OCI-LY7 (cell line): ENCODE data around the gene BAG1. TPM values are rescaled to one million over a fixed set of nuclear protein-coding genes. Genes with fewer than 3 reads are reported as not detected.

Experiments
- BruUV-seq: library from RNA; stranded (reverse); fragments of 400-500 nt; replicated peaks from 2 replicates; lab custom pipeline; 2021; lab: Mats Ljungman, UMichigan
- CTCF ChIA-PET: fragments of 300-600 bp; sonication (Branson Sonifier 250); formaldehyde crosslinking; loops from one replicate; lab custom pipeline; 2022; ENCODE audit warnings: antibody characterized with exemption; ENCODE audit not compliant: unreplicated experiment; lab: Charles Lee
- POLR2A ChIA-PET: fragments of 300-600 bp; sonication (Branson Sonifier 250); formaldehyde crosslinking; loops from one replicate; lab custom pipeline; 2022; ENCODE audit warnings: antibody characterized with exemption; lab: Charles Lee
- DNase-seq: peaks from one replicate; pipeline ENCODE4 v3.0.0-alpha.2; 2015; ENCODE audit warnings: low spot score
- H2AFZ ChIP-seq: fragments of 200-600 bp; sonication (generic), shearing (Covaris generic); 2 replicates; pipeline ENCODE4 v1.6.1; 2014; ENCODE audit warnings: mild to moderate bottlenecking, antibody characterized with exemption, low read length, moderate library complexity
- H3K27ac ChIP-seq: fragments of 200-600 bp; sonication (generic); 2 replicates; pipeline ENCODE4 v1.5.1; 2014; ENCODE audit warnings: mixed run types, low read depth, mild to moderate bottlenecking, moderate library complexity, low read length, inconsistent platforms; ENCODE audit not compliant: poor library complexity, severe bottlenecking
- H3K36me3 ChIP-seq: fragments of 200-600 bp; sonication (generic); 2 replicates; pipeline ENCODE4 v1.6.1; 2014; ENCODE audit warnings: mild to moderate bottlenecking, antibody characterized with exemption, low read length, moderate library complexity, mixed read lengths; ENCODE audit not compliant: insufficient read depth
- H3K4me1 ChIP-seq: fragments of 200-600 bp; sonication (generic); 2 replicates; pipeline ENCODE4 v1.5.1; 2014; ENCODE audit warnings: mild to moderate bottlenecking, low read length; ENCODE audit not compliant: insufficient read depth, poor library complexity, severe bottlenecking
- H3K4me2 ChIP-seq: fragments of 200-600 bp; sonication (generic); 2 replicates; pipeline ENCODE4 v1.6.1; 2014; ENCODE audit warnings: mild to moderate bottlenecking, low read length
- H3K4me3 ChIP-seq: fragments of 200-600 bp; sonication (generic); 2 replicates; pipeline ENCODE4 v1.5.1; 2014; ENCODE audit warnings: mild to moderate bottlenecking, low read depth, low read length; ENCODE audit not compliant: poor library complexity, severe bottlenecking
- H3K79me2 ChIP-seq: fragments of 200-600 bp; sonication (generic); 2 replicates; pipeline ENCODE4 v1.6.1; 2016; ENCODE audit warnings: low read depth, mild to moderate bottlenecking, low read length, moderate library complexity, mixed read lengths; ENCODE audit not compliant: insufficient read depth
- H3K9me2 ChIP-seq: fragments of 200-600 bp; sonication (generic); 2 replicates; pipeline ENCODE4 v1.6.1; 2016; ENCODE audit warnings: mild to moderate bottlenecking, low read length, mixed read lengths; ENCODE audit not compliant: insufficient read depth
- H3K9me3 ChIP-seq: fragments of 200-600 bp; sonication (generic); 2 replicates; pipeline ENCODE4 v1.6.1; 2014; ENCODE audit warnings: mild to moderate bottlenecking, mixed run types, low read length, mixed read lengths
- H4K20me1 ChIP-seq: fragments of 200-600 bp; sonication (generic); 2 replicates; pipeline ENCODE4 v1.6.1; 2014; ENCODE audit warnings: mild to moderate bottlenecking, antibody characterized with exemption, low read length, moderate library complexity, mixed read lengths; ENCODE audit not compliant: insufficient read depth
- EZH2phosphoT487 ChIP-seq: fragments of 200-600 bp; sonication (generic); IDR thresholded peaks from 2 replicates; pipeline ENCODE4 v1.6.1; 2018; ENCODE audit warnings: low read depth, borderline replicate concordance, mild to moderate bottlenecking, mixed run types, antibody characterized with exemption, low read length, moderate library complexity, mixed read lengths
- intact Hi-C: fragments of 100-400 bp; cut with micrococcal nuclease; formaldehyde crosslinking; loops from one replicate; pipeline ENCODE4 v1.10.0; 2022; ENCODE audit not compliant: unreplicated experiment
- total RNA-seq, 2 experiments: library from RNA; depleted of rRNA in 1 of 2; stranded (reverse); fragments of >200 nt in 1 of 2; shearing (Covaris generic) in 1 of 2; gene quantifications; 2 replicates each; pipeline ENCODE4 v1.2.3, GENCODE V29; 2014 to 2022
- TF ChIP-seq, protein P1 (sequence below): fragments of 200-600 bp; sonication (generic); conservative IDR thresholded peaks from 2 replicates; pipeline ENCODE4 v1.5.1; 2014; ENCODE audit warnings: mild to moderate bottlenecking, antibody characterized with exemption, low read length, moderate library complexity, mixed read lengths

Gene BAG1
- total RNA-seq, 2 experiments from 2014 or later: 48.1 to 86.0 TPM

GRCh38 chr9:33228606-33229005 lies 35.9 kb downstream of the BAG1 start:
- H3K9me2 ChIP-seq: no peaks in the 10 kb centered on the region
- TF ChIP-seq, protein P1, sequence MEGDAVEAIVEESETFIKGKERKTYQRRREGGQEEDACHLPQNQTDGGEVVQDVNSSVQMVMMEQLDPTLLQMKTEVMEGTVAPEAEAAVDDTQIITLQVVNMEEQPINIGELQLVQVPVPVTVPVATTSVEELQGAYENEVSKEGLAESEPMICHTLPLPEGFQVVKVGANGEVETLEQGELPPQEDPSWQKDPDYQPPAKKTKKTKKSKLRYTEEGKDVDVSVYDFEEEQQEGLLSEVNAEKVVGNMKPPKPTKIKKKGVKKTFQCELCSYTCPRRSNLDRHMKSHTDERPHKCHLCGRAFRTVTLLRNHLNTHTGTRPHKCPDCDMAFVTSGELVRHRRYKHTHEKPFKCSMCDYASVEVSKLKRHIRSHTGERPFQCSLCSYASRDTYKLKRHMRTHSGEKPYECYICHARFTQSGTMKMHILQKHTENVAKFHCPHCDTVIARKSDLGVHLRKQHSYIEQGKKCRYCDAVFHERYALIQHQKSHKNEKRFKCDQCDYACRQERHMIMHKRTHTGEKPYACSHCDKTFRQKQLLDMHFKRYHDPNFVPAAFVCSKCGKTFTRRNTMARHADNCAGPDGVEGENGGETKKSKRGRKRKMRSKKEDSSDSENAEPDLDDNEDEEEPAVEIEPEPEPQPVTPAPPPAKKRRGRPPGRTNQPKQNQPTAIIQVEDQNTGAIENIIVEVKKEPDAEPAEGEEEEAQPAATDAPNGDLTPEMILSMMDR: no peak
- TF ChIP-seq EZH2phosphoT487: no peak
- H3K27ac ChIP-seq: no peak overlapping the region
- POLR2A ChIA-PET: interaction anchor here (1.6 kb wide), 1 partner anchor 69 kb away, joined by 4 read pairs; no protein-coding TSS in a partner anchor
- intact Hi-C loops: loop anchor here (10.0 kb wide), 1 partner anchor 644 kb away; no protein-coding TSS in a partner anchor
- no peaks in the 10 kb centered on the region for H4K20me1 ChIP-seq
- no peaks in the 10 kb centered on the region for H3K36me3 ChIP-seq
- no peak overlapping the region for H3K4me2 ChIP-seq
- H3K9me3 ChIP-seq: no peaks in the 10 kb centered on the region
- no peak for DNase-seq
- CTCF ChIA-PET: no interaction called here
- no peaks in the 10 kb centered on the region for H3K79me2 ChIP-seq
- peak overlapping the region; percentile 27; the same call in 1 of the 2 replicates for H2AFZ ChIP-seq
- BruUV-seq: no TSS peak
- H3K4me1 ChIP-seq: peaks cover 30% of the 10 kb centered on the region
- no peak overlapping the region for H3K4me3 ChIP-seq

GRCh38 chr9:33227741-33228140 lies 36.8 kb downstream of the BAG1 start:
- Histone ChIP-seq H3K36me3 (no peaks in the 10 kb centered on the region), H4K20me1 (no peaks in the 10 kb centered on the region), H2AFZ (no peak overlapping the region), H3K4me1 (peaks cover 39% of the 10 kb centered on the region), H3K79me2 (no peaks in the 10 kb centered on the region), H3K9me3 (no peaks in the 10 kb centered on the region), H3K4me2 (no peak overlapping the region), H3K4me3 (no peak overlapping the region), H3K27ac (no peak overlapping the region), H3K9me2 (no peaks in the 10 kb centered on the region)
- ChIA-PET CTCF (interaction anchor here (0.5 kb wide), 1 partner anchor 239 kb away, joined by 3 read pairs; no protein-coding TSS in a partner anchor), POLR2A (interaction anchor here (0.5 to 1.6 kb wide), 3 partner anchors 68 to 263 kb away, joined by 3 to 4 read pairs (median 3); no protein-coding TSS in a partner anchor)
- intact Hi-C loops: loop anchor here (10.0 kb wide), 1 partner anchor 643 kb away; no protein-coding TSS in a partner anchor
- no TSS peak for BruUV-seq
- TF ChIP-seq, protein P1: no peak
- TF ChIP-seq EZH2phosphoT487: no peak
- no peak for DNase-seq

GRCh38 chr9:33227008-33227398 lies 37.5 kb downstream of the BAG1 start:
- DNase-seq: peak; percentile 22
- H3K27ac ChIP-seq: no peak overlapping the region
- H3K79me2 ChIP-seq: no peaks in the 10 kb centered on the region
- no peaks in the 10 kb centered on the region for H3K36me3 ChIP-seq
- ChIA-PET POLR2A (interaction anchor here (0.7 to 2.0 kb wide), 10 partner anchors 8 to 202 kb away, joined by 3 to 7 read pairs (median 4); partner anchors contain the start of gene DNAJA1), CTCF (interaction anchor here (1.0 to 1.4 kb wide), 5 partner anchors 9 to 223 kb away, joined by 3 to 5 read pairs (median 3); no protein-coding TSS in a partner anchor)
- H3K9me2 ChIP-seq: no peaks in the 10 kb centered on the region
- H4K20me1 ChIP-seq: no peaks in the 10 kb centered on the region
- H3K4me3 ChIP-seq: no peak overlapping the region
- H3K4me2 ChIP-seq: no peak overlapping the region; the same call in 1 of the 2 replicates
- peak overlapping the region; percentile 73 for H2AFZ ChIP-seq
- TF ChIP-seq, protein P1: no peak
- TF ChIP-seq EZH2phosphoT487: no peak
- peaks cover 46% of the 10 kb centered on the region for H3K4me1 ChIP-seq
- intact Hi-C loops: loop anchor here (10.0 kb wide), 1 partner anchor 642 kb away; no protein-coding TSS in a partner anchor
- no TSS peak for BruUV-seq
- H3K9me3 ChIP-seq: no peaks in the 10 kb centered on the region
